H1 (cell line): ENCODE data around the gene CRYGN.

Source experiments
- ATF3 ChIP-seq: IDR thresholded peaks from 2 replicates; pipeline ENCODE4 v1.6.1; 2011; ENCODE audit warnings: low read depth, mild to moderate bottlenecking, low read length; ENCODE audit not compliant: insufficient read depth
- CHD1 ChIP-seq: IDR thresholded peaks from 2 replicates; pipeline ENCODE4 v1.6.1; 2012; ENCODE audit warnings: low read depth, low read length, improper control_type of control experiment
- EP300 ChIP-seq, 2 experiments: IDR thresholded peaks; 1 replicate in 1 of 2; 2 replicates in 1 of 2; pipeline ENCODE4 v1.6.1; 2011 to 2012; ENCODE audit warnings: low read depth in 2 of 2, low read length in 2 of 2, mild to moderate bottlenecking in 2 of 2, borderline replicate concordance in 1 of 2, inconsistent platforms in 1 of 2, moderate library complexity in 1 of 2
- JUN ChIP-seq: IDR thresholded peaks from 2 replicates; pipeline ENCODE4 v1.6.1; 2011; ENCODE audit warnings: low read depth, mild to moderate bottlenecking, improper control_type of control experiment, low read length
- POLR2A ChIP-seq, 2 experiments: IDR thresholded peaks; 1 replicate in 1 of 2; 2 replicates in 1 of 2; pipeline ENCODE4 v1.6.1; 2011; ENCODE audit warnings: low read depth in 2 of 2, low read length in 2 of 2, mild to moderate bottlenecking in 2 of 2; ENCODE audit errors: control extremely low read depth in 1 of 2
- POLR2AphosphoS5 ChIP-seq: IDR thresholded peaks from 2 replicates; pipeline ENCODE4 v1.6.1; 2011; ENCODE audit warnings: low read depth, low read length
- POU5F1 ChIP-seq: IDR thresholded peaks from 2 replicates; pipeline ENCODE4 v1.6.1; 2011; ENCODE audit warnings: low read depth, mild to moderate bottlenecking, low read length, moderate library complexity
- RAD21 ChIP-seq, 2 experiments: IDR thresholded peaks in 1 of 2; conservative IDR thresholded peaks in 1 of 2; 2 replicates each; pipeline ENCODE4 v1.6.1; 2011; ENCODE audit warnings: low read depth in 2 of 2, low read length in 2 of 2, improper control_type of control experiment in 1 of 2, inconsistent platforms in 1 of 2, mild to moderate bottlenecking in 1 of 2, moderate library complexity in 1 of 2
- USF2 ChIP-seq: IDR thresholded peaks from 2 replicates; pipeline ENCODE4 v1.6.1; 2011; ENCODE audit warnings: low read length, improper control_type of control experiment
- TF ChIP-seq, protein P1 (sequence below), 3 experiments: IDR thresholded peaks; 1 replicate in 2 of 3; 2 replicates in 1 of 3; pipeline versions ENCODE4 v1.5.1 to v1.6.1; 2011; ENCODE audit warnings: low read length in 3 of 3, mild to moderate bottlenecking in 3 of 3, inconsistent platforms in 2 of 3, low read depth in 1 of 3, moderate library complexity in 1 of 3; ENCODE audit not compliant: insufficient read depth in 1 of 3; ENCODE audit errors: control extremely low read depth in 1 of 3

GRCh38 chr7:151388007-151388297 is 52.0 kb downstream of the CRYGN start:
- TF ChIP-seq POU5F1 (no peak), CHD1 (no peak), USF2 (no peak), RAD21 (IDR thresholded peaks at IDR 0.05 in 1 of 2, conservative IDR thresholded peaks at IDR 0.05 in 1 of 2; ENCODE audit: low read depth in 2 of 2, low read length in 2 of 2) (no peak), JUN (no peak), POLR2AphosphoS5 (no peak), POLR2A (IDR thresholded peaks at IDR 0.05; ENCODE audit: control extremely low read depth in 1 of 2, low read depth in 2 of 2, low read length in 2 of 2) (no peak), EP300 (IDR thresholded peaks at IDR 0.05; ENCODE audit: borderline replicate concordance in 1 of 2, low read depth in 2 of 2, low read length in 2 of 2) (no peak), ATF3 (no peak)
- TF ChIP-seq, protein P1, sequence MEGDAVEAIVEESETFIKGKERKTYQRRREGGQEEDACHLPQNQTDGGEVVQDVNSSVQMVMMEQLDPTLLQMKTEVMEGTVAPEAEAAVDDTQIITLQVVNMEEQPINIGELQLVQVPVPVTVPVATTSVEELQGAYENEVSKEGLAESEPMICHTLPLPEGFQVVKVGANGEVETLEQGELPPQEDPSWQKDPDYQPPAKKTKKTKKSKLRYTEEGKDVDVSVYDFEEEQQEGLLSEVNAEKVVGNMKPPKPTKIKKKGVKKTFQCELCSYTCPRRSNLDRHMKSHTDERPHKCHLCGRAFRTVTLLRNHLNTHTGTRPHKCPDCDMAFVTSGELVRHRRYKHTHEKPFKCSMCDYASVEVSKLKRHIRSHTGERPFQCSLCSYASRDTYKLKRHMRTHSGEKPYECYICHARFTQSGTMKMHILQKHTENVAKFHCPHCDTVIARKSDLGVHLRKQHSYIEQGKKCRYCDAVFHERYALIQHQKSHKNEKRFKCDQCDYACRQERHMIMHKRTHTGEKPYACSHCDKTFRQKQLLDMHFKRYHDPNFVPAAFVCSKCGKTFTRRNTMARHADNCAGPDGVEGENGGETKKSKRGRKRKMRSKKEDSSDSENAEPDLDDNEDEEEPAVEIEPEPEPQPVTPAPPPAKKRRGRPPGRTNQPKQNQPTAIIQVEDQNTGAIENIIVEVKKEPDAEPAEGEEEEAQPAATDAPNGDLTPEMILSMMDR (IDR thresholded peaks at IDR 0.05; ENCODE audit: control extremely low read depth in 1 of 3, insufficient read depth in 1 of 3, low read depth in 1 of 3, low read length in 3 of 3) = no peak
